T-cell (primary cell): Measurements from ENCODE around the gene DPM1. TPM values are rescaled to one million over a fixed set of nuclear protein-coding genes. Genes with fewer than 3 reads are reported as not detected.
A peak's percentile ranks its signal among the peaks of the same experiment; 100 is the strongest.

ENCODE experiments used
- ATAC-seq, 4 experiments: fragments of 200-7000 bp in 3 of 4; fragments of 150-1000 bp in 1 of 4; cut with Tn5 transposase; replicated peaks in 1 of 4; 1 replicate in 3 of 4; 2 replicates in 1 of 4; pipeline ENCODE4 v1.10.0; 2021; ENCODE audit warnings: moderate library complexity in 3 of 4, mild to moderate bottlenecking in 2 of 4, moderate number of reproducible peaks in 1 of 4
- CTCF ChIA-PET, 2 donors: fragments of 300-600 bp; sonication (Branson Sonifier 250); formaldehyde crosslinking; loops; one replicate each; lab custom pipeline; 2022; ENCODE audit warnings: antibody characterized with exemption in 2 of 2; lab: Charles Lee
- POLR2A ChIA-PET, 2 donors: fragments of 300-600 bp; sonication (Branson Sonifier 250); formaldehyde crosslinking; loops; one replicate each; lab custom pipeline; 2022; ENCODE audit warnings: antibody characterized with exemption in 2 of 2; lab: Charles Lee
- DNase-seq, 35 experiments: peaks; one replicate each; pipeline versions ENCODE4 v3.0.0 to v3.0.0-alpha.2; 2013 to 2023
- H3K27ac ChIP-seq: one replicate; pipeline ENCODE4 v1.5.1; 2013; ENCODE audit warnings: low read length
- H3K27me3 ChIP-seq, 2 experiments: replicated peaks in 1 of 2; 1 replicate in 1 of 2; 2 replicates in 1 of 2; pipeline versions ENCODE4 v1.6.1 to v1.7.0; 2013; ENCODE audit warnings: low read length in 1 of 2, mixed read lengths in 1 of 2; ENCODE audit not compliant: control insufficient read depth in 2 of 2, insufficient read depth in 2 of 2; ENCODE audit errors: extremely low read depth in 1 of 2
- H3K36me3 ChIP-seq, 2 donors: 1 replicate in 1 of 2; 2 replicates in 1 of 2; pipeline versions ENCODE4 v1.6.1 to v1.7.0; 2013; ENCODE audit warnings: low read length in 1 of 2; ENCODE audit not compliant: control insufficient read depth in 2 of 2, insufficient read depth in 1 of 2; ENCODE audit errors: extremely low read depth in 1 of 2
- H3K4me1 ChIP-seq, 2 experiments: 1 replicate in 1 of 2; 2 replicates in 1 of 2; pipeline versions ENCODE4 v1.6.1 to v1.7.0; 2013; ENCODE audit warnings: low read length in 2 of 2, mixed read lengths in 1 of 2; ENCODE audit not compliant: insufficient read depth in 2 of 2, control insufficient read depth in 1 of 2; ENCODE audit errors: extremely low read depth in 1 of 2
- H3K4me3 ChIP-seq, 2 donors: 1 replicate in 1 of 2; 2 replicates in 1 of 2; pipeline versions ENCODE4 v1.5.1 to v1.7.0; 2013; ENCODE audit warnings: mild to moderate bottlenecking in 2 of 2, low read length in 1 of 2, moderate library complexity in 1 of 2; ENCODE audit not compliant: control insufficient read depth in 1 of 2; ENCODE audit errors: extremely low read depth in 1 of 2
- H3K9me3 ChIP-seq: 2 replicates; pipeline ENCODE4 v1.7.0; 2013
- H3K27ac Mint-ChIP-seq, 2 donors: one replicate each; pipeline ENCODE4 v1.8.0; 2020 to 2021; ENCODE audit warnings: mild to moderate bottlenecking in 2 of 2, mixed read lengths in 2 of 2
- H3K27me3 Mint-ChIP-seq, 2 donors: one replicate each; pipeline ENCODE4 v1.8.0; 2021 to 2022; ENCODE audit warnings: mixed read lengths in 2 of 2
- H3K36me3 Mint-ChIP-seq: one replicate; pipeline ENCODE4 v1.8.0; 2021; ENCODE audit warnings: mixed read lengths
- H3K4me1 Mint-ChIP-seq, 3 donors: one replicate each; pipeline ENCODE4 v1.8.0; 2020 to 2022; ENCODE audit warnings: mixed read lengths in 3 of 3, mild to moderate bottlenecking in 1 of 3
- H3K4me3 Mint-ChIP-seq, 3 donors: one replicate each; pipeline ENCODE4 v1.8.0; 2020 to 2022; ENCODE audit warnings: mild to moderate bottlenecking in 3 of 3, mixed read lengths in 3 of 3, moderate library complexity in 3 of 3
- H3K9me3 Mint-ChIP-seq, 3 donors: one replicate each; pipeline ENCODE4 v1.8.0; 2020 to 2022; ENCODE audit warnings: mixed read lengths in 3 of 3
- WGBS: methylation state at CpG from one replicate; pipeline ENCODE4 v1.1.5; 2013; ENCODE audit warnings: missing lambda C conversion rate; ENCODE audit not compliant: insufficient coverage; 5-methylcytosine and 5-hydroxymethylcytosine counted together
- total RNA-seq, 35 experiments: library from RNA in 6 of 35; stranded (reverse) in 6 of 35; fragments of 120-200 nt in 1 of 35; gene quantifications; one replicate each; pipeline versions ENCODE4 v1.2.1 to v1.2.4 and lab custom pipeline; 2013 to 2026

DPM1 gene
- total RNA-seq, 5 donors from 2014 or later (not counting 1 experiment from before 2014, with no cell fraction given) = 23.1 to 37.6 (median 33.4) TPM

GRCh38 chr20:50916934-50917333 is 41.4 kb downstream of the DPM1 start:
- Mint-ChIP-seq H3K27ac (peak overlapping the region; percentile 51 to 74), H3K9me3 (no peaks in the 10 kb centered on the region), H3K27me3 (no peaks in the 10 kb centered on the region), H3K36me3 (peaks cover 14% of the 10 kb centered on the region), H3K4me3 (peak overlapping the region in 1 of 3 donors; percentile 23), H3K4me1 (peaks cover 87 to 90% (median 89%) of the 10 kb centered on the region in 3 donors)
- Histone ChIP-seq H3K27me3 (no peaks in the 10 kb centered on the region), H3K4me1 (peaks cover 25 to 26% of the 10 kb centered on the region in 2 experiments), H3K9me3 (no peaks in the 10 kb centered on the region), H3K27ac (no peak overlapping the region), H3K36me3 (peaks cover 2 to 3% of the 10 kb centered on the region in 2 donors), H3K4me3 (no peak overlapping the region)
- 90% methylated on average over 3 of the region's 3 CpGs for WGBS
- DNase-seq (no peak), ATAC-seq (no peak)
- ChIA-PET POLR2A (interaction anchor here in 1 of 2 donors (0.9 to 1.2 kb wide), 2 partner anchors 11 to 41 kb away, joined by 3 read pairs; no protein-coding TSS in a partner anchor), CTCF (interaction anchor here in 1 of 2 donors (1.2 to 2.8 kb wide), 2 partner anchors 9 to 126 kb away, joined by 5 to 11 read pairs; no protein-coding TSS in a partner anchor)

- peaks cover 23 to 25% of the 10 kb centered on the region in 2 experiments for H3K4me1 ChIP-seq
- H3K36me3 ChIP-seq = peaks cover 2 to 3% of the 10 kb centered on the region in 2 donors
- WGBS = 80% methylated on average over 3 of the region's 5 CpGs
- H3K27me3 ChIP-seq = no peaks in the 10 kb centered on the region
- ATAC-seq = no peak
- H3K27me3 Mint-ChIP-seq = no peaks in the 10 kb centered on the region
- ChIA-PET POLR2A (interaction anchor here (0.6 to 0.9 kb wide), 2 partner anchors 12 to 16 kb away, joined by 3 to 12 read pairs; no protein-coding TSS in a partner anchor), CTCF (interaction anchor here in 1 of 2 donors (1.2 to 2.8 kb wide), 3 partner anchors 10 to 125 kb away, joined by 5 to 11 read pairs (median 9); no protein-coding TSS in a partner anchor)
- peaks cover 87 to 90% (median 89%) of the 10 kb centered on the region in 3 donors for H3K4me1 Mint-ChIP-seq
- H3K27ac Mint-ChIP-seq = peak overlapping the region; percentile 4 to 41
- H3K9me3 ChIP-seq = no peaks in the 10 kb centered on the region
- H3K4me3 ChIP-seq = no peak overlapping the region
- peak overlapping the region in 1 of 3 donors; percentile 28 for H3K4me3 Mint-ChIP-seq
- no peaks in the 10 kb centered on the region for H3K9me3 Mint-ChIP-seq
- peaks cover 14% of the 10 kb centered on the region for H3K36me3 Mint-ChIP-seq
- H3K27ac ChIP-seq = no peak overlapping the region
- DNase-seq = no peak
Observed at GRCh38 chr20:50916257-50916656, 42.1 kb downstream of the DPM1 start.

GRCh38 chr20:50915424-50915823 is 42.9 kb downstream of the DPM1 start:
- WGBS = 100% methylated on average over 2 of the region's 3 CpGs
- Mint-ChIP-seq H3K27me3 (no peaks in the 10 kb centered on the region), H3K36me3 (peaks cover 14% of the 10 kb centered on the region), H3K27ac (peak overlapping the region; percentile 23 to 72), H3K4me3 (no peak overlapping the region), H3K9me3 (no peaks in the 10 kb centered on the region), H3K4me1 (peaks cover 85 to 89% (median 89%) of the 10 kb centered on the region in 3 donors)
- no peaks in the 10 kb centered on the region for H3K9me3 ChIP-seq
- ATAC-seq (no peak), DNase-seq (no peak)
- H3K27ac ChIP-seq = no peak overlapping the region
- peaks cover 2 to 3% of the 10 kb centered on the region in 2 donors for H3K36me3 ChIP-seq
- ChIA-PET POLR2A (interaction anchor here in 1 of 2 donors (0.6 to 0.7 kb wide), 2 partner anchors 14 to 121 kb away, joined by 3 to 4 read pairs; partner anchors contain the start of gene BCAS4), CTCF (interaction anchor here (0.6 to 2.8 kb wide), 6 partner anchors 11 to 170 kb away, joined by 3 to 12 read pairs (median 7); partner anchors contain the start of genes ADNP (in 1 of the 2) and BCAS4 (in 1 of the 2))
- H3K27me3 ChIP-seq = no peaks in the 10 kb centered on the region
- H3K4me3 ChIP-seq = no peak overlapping the region
- H3K4me1 ChIP-seq = peaks cover 25 to 26% of the 10 kb centered on the region in 2 experiments

- ChIA-PET POLR2A (interaction anchor here in 1 of 2 donors (0.8 kb wide), 1 partner anchor 44 kb away, joined by 3 read pairs; no protein-coding TSS in a partner anchor), CTCF (interaction anchor here in 1 of 2 donors (1.7 kb wide), 1 partner anchor 119 kb away, joined by 12 read pairs; the partner anchor contains the start of gene BCAS4)
- Histone ChIP-seq H3K9me3 (no peaks in the 10 kb centered on the region), H3K4me1 (peaks cover 25 to 27% of the 10 kb centered on the region in 2 experiments), H3K36me3 (peaks cover 0 to 2% of the 10 kb centered on the region in 2 donors), H3K27me3 (no peaks in the 10 kb centered on the region), H3K4me3 (no peak overlapping the region), H3K27ac (no peak overlapping the region)
- no peaks in the 10 kb centered on the region for H3K27me3 Mint-ChIP-seq
- H3K27ac Mint-ChIP-seq = peak overlapping the region; percentile 5 to 51
- ATAC-seq (peak; percentile 37 to 71 (median 65)), DNase-seq (no peak)
- peaks cover 9% of the 10 kb centered on the region for H3K36me3 Mint-ChIP-seq
- no peak overlapping the region for H3K4me3 Mint-ChIP-seq
- H3K4me1 Mint-ChIP-seq = peaks cover 83 to 88% (median 84%) of the 10 kb centered on the region in 3 donors
- WGBS = no CpG with 5 or more reads among the region's 2 CpGs
- no peaks in the 10 kb centered on the region for H3K9me3 Mint-ChIP-seq
Observed at GRCh38 chr20:50913690-50914375, 44.5 kb downstream of the DPM1 start.

- peak overlapping the region; percentile 12 to 53 for H3K27ac Mint-ChIP-seq
- no peak overlapping the region for H3K27ac ChIP-seq
- H3K27me3 ChIP-seq = no peaks in the 10 kb centered on the region
- no peaks in the 10 kb centered on the region for H3K9me3 Mint-ChIP-seq
- no peaks in the 10 kb centered on the region for H3K27me3 Mint-ChIP-seq
- ChIA-PET POLR2A (interaction anchor here in 1 of 2 donors (0.6 kb wide), 1 partner anchor 9 kb away, joined by 5 read pairs; no protein-coding TSS in a partner anchor), CTCF (interaction anchor here (0.7 to 4.9 kb wide), 4 partner anchors 17 to 378 kb away, joined by 3 to 24 read pairs (median 4); no protein-coding TSS in a partner anchor)
- no peaks in the 10 kb centered on the region for H3K9me3 ChIP-seq
- DNase-seq (no peak), ATAC-seq (no peak)
- peaks cover 15% of the 10 kb centered on the region for H3K36me3 Mint-ChIP-seq
- peaks cover 15 to 34% of the 10 kb centered on the region in 2 experiments for H3K4me1 ChIP-seq
- no peak overlapping the region for H3K4me3 Mint-ChIP-seq
- H3K4me3 ChIP-seq = no peak overlapping the region
- H3K4me1 Mint-ChIP-seq = peaks cover 73 to 80% (median 75%) of the 10 kb centered on the region in 3 donors
- H3K36me3 ChIP-seq = no peaks in the 10 kb centered on the region
- WGBS = no CpG with 5 or more reads among the region's 1 CpG
Observed at GRCh38 chr20:50911716-50912115, 46.6 kb downstream of the DPM1 start.

GRCh38 chr20:50911030-50911429 is 47.3 kb downstream of the DPM1 start:
- Mint-ChIP-seq H3K36me3 (peaks cover 15% of the 10 kb centered on the region), H3K4me3 (no peak overlapping the region), H3K9me3 (no peaks in the 10 kb centered on the region), H3K4me1 (peaks cover 71 to 79% (median 72%) of the 10 kb centered on the region in 3 donors), H3K27me3 (no peaks in the 10 kb centered on the region), H3K27ac (peak overlapping the region in 1 of 2 donors; percentile 53)
- H3K4me3 ChIP-seq = no peak overlapping the region
- DNase-seq = no peak
- ATAC-seq = no peak
- ChIA-PET POLR2A (interaction anchor here (0.5 to 0.6 kb wide), 2 partner anchors 9 to 915 kb away, joined by 5 to 7 read pairs; no protein-coding TSS in a partner anchor), CTCF (interaction anchor here (0.6 to 4.9 kb wide), 4 partner anchors 18 to 377 kb away, joined by 3 to 24 read pairs (median 5); no protein-coding TSS in a partner anchor)
- peaks cover 12 to 31% of the 10 kb centered on the region in 2 experiments for H3K4me1 ChIP-seq
- no peaks in the 10 kb centered on the region for H3K9me3 ChIP-seq
- no peaks in the 10 kb centered on the region for H3K27me3 ChIP-seq
- H3K36me3 ChIP-seq = no peaks in the 10 kb centered on the region
- no peak overlapping the region for H3K27ac ChIP-seq
- WGBS = 80% methylated on average over 1 of the region's 3 CpGs
